GM19397 (cell line): Measurements from ENCODE around the gene CHCHD6.

ENCODE experiments used
- ATAC-seq: cut with Tn5 transposase; IDR thresholded peaks from one replicate; pipeline ENCODE4 v1.9.1; 2021; ENCODE audit warnings: mild to moderate bottlenecking, moderate library complexity; ENCODE audit not compliant: unreplicated experiment

CHCHD6 gene

DNA sequence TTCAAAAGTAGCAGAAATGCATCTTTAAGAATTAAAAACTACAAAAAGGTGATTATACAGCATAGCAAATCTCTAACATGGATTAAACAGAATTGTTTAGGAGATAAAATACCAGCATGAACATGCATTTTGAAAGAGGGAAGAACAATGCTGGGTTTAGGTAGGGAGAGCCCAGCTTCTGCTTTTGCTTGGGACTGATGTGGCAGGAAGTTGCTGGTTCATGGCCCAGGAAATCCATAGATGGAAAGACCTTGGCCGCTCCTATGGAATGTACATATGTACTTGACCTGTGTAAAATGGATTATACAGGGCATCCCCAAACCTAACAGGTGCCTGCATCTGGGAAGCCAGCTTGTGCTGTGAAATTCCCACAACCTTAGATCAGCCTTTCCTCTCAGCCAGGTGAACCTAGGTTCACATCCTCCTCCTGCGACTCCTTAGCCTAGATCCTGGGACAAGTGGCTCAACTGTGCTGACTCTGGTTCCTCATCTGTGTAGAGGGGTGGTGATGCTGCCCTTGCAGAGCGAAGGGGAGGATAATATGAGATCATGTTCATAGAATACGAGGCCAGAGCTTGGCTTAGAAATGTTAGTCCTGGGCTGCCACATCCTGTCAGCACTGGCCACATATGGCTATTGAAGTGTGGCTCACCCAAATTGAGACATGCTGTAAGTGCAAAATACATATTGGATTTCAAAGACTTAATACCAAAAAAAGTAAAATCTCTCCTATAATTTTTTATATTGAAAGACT lies 231.9 kb downstream of the CHCHD6 start:
- no peak for ATAC-seq

DNA sequence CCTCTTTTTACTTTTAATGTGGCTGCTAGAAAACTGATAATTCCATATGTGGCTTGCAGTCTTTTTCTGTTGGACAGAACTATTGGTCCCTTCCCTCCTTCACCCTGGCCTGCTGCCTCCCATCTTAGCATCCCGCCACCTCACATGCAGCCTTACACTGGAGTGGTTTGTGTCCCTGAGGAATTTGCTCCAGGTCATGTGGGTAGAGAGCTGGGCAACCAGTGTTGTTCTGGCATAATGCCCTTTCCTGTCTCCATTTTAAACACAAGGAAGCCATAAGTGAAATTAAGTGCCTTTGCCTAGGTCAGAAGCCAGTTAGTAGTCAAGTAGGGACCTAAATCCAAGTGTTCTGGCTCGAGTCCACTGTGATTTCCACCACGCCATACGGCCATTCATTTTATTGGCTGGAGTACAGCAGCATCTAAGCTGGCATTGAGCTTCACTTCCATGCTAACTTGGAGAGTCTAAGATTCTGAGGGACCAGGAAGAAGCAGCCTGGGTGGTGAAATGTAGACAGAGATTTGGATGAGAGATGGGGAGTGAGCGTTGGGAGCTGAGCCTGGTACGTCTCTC lies 232.9 kb downstream of the CHCHD6 start:
- ATAC-seq = no peak

- no peak for ATAC-seq
Measured at GRCh38 chr3:126937533-126937932, 233.5 kb downstream of the CHCHD6 start.

DNA sequence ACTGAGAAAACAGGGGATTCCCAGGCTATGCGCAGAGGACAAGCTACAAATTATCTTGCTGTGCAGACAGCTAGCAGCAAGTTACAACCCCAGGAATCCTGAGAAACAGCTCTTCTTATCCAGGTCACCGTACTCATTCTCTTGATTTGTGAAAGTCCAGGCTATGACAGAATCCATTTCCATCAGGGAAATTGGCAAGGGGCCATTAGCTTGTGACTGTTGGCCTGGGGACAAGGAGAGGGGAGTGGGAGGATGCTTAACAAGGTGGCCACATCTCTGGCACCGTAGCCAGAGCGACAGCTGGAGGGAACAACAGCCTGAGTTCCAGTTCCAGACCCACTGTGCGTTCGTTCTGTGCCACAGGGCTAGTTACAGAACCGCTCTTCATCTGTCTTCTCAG lies 233.9 kb downstream of the CHCHD6 start:
- no peak for ATAC-seq

DNA sequence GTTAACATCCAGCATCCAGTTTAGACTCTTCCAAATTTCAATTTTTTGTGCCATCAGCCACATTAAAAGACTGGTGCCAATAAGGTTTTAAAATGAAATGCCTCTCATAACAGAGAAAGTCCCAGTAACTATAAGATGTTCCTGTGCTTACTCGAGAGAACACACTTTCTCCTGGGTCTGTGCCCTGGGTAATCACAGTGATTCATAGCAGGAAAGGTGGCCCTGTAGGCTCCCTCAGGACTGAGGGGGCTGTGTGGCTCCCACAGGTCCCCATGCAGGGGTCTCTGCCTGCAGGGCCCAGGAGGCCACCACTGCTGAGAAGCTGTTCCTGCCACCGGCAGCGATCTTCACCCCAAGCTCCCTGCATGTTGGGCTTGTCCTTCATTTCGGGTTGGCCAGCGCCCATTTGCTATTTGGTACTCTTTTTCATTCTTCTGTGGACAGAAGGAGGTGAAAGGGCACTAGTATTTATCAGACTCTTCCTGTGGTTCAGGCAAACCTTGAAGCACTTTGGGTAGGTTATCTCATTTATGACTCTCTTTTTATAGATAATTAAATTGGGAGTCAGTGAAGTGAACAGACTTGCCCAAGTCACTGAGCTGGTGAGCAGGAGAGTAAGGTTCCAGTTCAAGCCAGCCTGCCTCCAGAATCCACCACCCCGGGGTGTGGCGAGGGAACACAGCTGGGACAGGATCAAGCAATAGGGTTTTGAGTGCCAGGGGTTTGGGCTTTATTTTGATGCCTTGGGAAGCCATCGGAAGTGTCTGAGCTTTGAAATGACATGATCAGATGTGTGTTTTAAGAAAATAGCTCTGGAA lies 234.7 kb downstream of the CHCHD6 start:
- ATAC-seq = no peak

DNA sequence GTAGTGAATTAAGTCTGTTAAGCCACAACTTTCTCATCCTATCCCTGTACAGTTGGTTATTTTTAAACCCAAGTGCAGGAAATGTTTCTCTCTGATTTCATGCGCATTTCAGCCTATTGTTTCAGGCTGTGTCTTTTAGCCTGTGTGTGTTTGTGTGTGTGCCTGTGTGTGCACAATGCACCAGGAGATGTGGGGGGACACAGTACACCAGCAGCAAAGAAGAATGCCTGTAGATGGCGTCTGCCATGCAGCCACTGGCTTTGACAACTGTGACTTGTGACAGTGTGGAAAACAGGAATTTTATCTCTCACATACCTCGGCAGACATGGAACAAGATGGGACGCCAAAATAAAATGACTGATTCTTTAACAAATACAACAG lies 235.3 kb downstream of the CHCHD6 start:
- ATAC-seq = no peak

DNA sequence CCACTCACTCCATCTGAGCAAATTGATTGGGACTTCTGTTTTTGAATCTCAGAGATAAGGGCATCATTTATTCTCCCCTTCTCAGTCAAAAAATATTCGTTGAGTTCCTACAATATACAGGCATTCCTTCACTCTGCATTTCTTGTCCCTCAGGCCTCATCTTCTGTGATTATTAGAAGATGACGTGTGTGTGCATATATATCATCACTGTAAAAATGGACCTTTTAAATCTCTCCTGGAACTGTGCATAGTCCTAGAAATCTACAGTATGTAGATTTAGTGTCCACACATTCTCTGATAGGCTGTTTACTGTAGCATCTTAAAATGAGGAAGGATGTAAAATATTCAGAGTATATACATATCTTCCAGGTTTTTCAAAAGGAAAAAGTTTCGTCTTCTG lies 235.7 kb downstream of the CHCHD6 start:
- no peak for ATAC-seq

DNA sequence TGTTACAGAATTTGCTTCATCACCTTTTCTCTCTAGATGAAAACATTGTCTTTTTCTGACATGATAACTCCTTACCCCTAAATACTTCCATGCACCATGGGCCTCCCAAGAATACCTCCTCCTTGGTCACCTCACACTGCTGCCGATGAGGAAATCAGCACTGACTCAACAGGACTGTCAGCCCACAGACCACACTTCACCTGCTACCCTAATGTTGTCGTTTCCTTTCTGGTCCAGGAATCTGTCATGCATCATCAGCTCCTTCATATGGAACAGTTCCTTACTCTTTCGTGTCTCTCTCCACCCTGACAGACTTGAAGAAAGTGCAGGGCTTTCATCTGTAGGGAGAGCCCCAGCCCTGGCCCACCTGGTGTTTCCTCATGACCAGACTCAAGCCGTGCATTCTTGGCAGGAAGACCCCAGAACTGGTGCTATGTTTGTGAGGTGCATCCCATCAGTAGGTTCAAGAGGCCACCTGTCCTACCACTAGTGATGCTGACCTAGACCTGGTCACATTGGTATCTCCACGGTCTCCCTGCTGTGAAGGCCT lies 237.8 kb downstream of the CHCHD6 start:
- no peak for ATAC-seq

DNA sequence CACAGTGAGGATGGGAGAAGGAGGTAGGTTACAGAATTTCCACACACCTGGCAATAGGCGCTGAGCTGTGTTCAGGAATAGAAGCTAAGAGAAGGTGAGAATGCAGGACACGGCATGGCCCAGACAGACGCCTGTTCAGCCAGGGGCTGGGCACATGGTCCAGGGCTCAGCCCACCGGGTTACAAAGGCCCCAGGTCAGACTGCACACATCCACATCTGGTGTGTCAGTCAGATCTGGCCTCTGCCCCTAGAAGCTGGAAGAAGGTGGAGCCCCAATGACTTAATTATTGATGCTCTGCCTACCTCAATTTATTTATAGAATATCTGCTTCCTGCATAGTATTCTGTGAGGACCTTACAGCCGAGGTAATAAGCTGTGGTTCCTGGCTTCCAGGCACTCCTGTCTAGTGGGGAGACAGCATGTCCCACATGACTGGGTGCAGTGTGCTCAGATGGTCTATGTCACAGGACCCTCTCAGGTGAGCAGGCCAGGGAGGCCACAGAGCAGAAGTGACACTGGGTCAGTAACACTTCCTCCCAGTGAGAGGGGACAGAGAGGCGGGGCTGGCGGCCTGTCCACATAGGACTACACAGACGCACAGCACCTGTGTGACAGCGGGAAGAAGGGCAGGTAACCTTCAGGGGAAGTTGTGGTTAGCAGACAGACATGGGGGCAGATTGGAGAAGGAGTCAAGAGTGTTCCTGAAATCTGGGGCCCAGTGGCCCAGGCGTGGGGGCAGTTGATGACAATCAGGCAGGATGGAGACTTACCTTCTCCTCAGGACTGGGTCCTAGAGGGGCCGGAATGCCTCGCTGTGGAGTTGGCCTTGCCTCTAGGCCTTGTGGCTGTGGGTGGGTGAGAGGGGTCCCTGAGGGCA lies 240.3 kb downstream of the CHCHD6 start:
- no peak for ATAC-seq

DNA sequence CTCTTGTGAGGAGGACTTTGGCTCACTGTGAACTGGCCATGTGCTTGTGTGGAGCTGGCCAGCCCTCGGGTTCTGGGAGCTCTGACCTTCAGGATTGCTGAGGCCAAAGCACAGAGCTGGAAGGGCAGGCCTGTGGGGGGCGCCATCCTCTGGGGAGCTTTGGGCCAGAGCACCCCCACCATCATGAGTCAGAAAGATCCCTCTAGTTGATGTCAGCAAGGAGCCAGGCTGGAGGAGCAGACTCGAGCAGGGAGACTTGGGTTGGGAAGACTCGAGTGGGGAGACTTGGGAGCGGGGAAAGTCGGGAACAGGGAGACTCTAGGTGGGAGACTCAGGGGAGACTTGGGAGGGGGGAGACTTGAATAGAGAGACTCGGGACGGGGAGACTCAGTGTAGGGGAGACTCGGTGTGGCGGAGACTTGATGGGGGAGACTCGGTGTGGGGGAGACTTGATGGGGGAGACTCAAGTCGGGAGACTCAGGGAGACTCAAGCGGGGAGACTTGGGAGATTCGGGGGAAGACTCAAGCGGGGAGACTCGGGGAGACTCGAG lies 241.2 kb downstream of the CHCHD6 start:
- no peak for ATAC-seq

DNA sequence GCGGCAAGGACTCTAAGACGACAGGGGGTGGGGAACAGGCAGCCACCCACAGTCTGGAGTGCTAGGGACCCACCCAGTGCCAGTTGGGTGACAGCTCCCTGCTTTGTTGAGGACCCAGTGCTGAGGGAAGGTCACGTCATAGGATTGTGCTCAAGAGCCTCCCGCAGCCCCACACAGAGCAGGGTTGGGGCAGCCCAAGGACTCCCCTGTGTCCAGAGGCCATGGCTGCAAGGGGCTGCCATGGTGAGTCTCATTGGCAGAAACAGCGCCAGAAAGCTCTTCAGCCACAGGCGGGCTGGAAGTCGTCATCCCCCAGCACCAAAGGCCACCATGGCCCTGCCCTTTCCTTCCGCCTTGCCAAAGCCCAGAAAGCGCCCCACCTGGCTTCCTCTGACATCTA lies 241.9 kb downstream of the CHCHD6 start:
- no peak for ATAC-seq

DNA sequence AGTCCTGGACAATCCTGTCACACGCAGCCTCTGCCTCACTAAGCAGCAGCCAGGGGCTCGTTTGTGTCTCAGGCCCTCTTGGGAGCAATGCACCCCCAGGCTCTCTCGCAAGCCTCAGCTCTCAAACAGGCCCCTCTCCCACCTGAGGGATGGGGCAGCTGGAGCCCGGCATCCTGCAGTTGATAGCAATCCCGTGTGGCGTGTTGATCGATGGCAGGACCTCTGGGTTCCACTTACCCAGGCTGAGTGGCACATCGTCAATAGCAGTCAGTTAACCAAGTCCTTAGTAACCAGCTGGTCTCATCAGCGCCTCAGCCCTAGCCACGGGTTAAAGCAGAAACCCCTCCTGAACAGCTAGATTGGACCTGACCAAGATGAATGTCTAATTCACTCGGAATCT lies 242.4 kb downstream of the CHCHD6 start:
- no peak for ATAC-seq

GRCh38 chr3:126947429-126947828 lies 243.4 kb downstream of the CHCHD6 start:
- no peak for ATAC-seq

GRCh38 chr3:126948980-126949535 lies 245.0 kb downstream of the CHCHD6 start:
- no peak for ATAC-seq

- ATAC-seq = no peak
Measured at GRCh38 chr3:126951561-126951960, 247.5 kb downstream of the CHCHD6 start.

- ATAC-seq = no peak
Measured at GRCh38 chr3:126952261-126952982, 248.4 kb downstream of the CHCHD6 start.

GRCh38 chr3:126952983-126953660 lies 249.1 kb downstream of the CHCHD6 start:
- no peak for ATAC-seq

- peak; percentile 53 for ATAC-seq
Measured at GRCh38 chr3:126954141-126954842, 250.3 kb downstream of the CHCHD6 start.
